Dermis microvascular lymphatic vessel endothelial cell (primary cell): ENCODE measurements around the gene TUBA1C. TPM values are rescaled to one million over a fixed set of nuclear protein-coding genes. Genes with fewer than 3 reads are reported as not detected.
"Not testable (repeated sequence)": the region's sequence is repeated elsewhere in the genome, so short reads cannot be mapped to it uniquely, and the experiment has no call there.

ENCODE experiments used
- DNase-seq, 2 donors: peaks; one replicate each; pipeline versions ENCODE4 v3.0.0 to v3.0.0-alpha.2; 2010; ENCODE audit warnings: low read depth in 2 of 2
- total RNA-seq: library from RNA; depleted of rRNA; stranded (reverse); fragments of >200 nt; gene quantifications from 2 replicates; pipeline ENCODE4 v1.2.1, GENCODE V29; 2014

TUBA1C gene
- total RNA-seq, 1 donor from 2014 or later, result 194 TPM

DNA sequence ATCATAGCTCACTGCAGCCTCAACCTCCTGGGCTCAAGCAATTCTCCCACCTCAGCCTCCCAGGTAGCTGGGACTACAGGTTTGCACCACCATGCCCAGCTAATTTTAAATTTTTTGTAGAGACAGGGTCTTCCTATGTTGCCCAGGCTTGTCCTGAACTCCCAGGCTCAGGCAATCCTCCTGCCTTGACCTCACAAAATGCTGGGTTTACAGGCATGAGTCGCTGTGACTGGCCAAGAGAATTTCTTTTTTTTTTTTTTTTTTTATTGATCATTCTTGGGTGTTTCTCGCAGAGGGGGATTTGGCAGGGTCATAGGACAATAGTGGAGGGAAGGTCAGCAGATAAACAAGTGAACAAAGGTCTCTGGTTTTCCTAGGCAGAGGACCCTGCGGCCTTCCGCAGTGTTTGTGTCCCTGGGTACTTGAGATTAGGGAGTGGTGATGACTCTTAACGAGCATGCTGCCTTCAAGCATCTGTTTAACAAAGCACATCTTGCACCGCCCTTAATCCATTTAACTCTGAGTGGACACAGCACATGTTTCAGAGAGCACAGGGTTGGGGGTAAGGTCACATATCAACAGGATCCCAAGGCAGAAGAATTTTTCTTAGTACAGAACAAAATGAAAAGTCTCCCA lies 18.0 kb downstream of the TUBA1C start:
- not testable (repeated sequence) for DNase-seq

DNA sequence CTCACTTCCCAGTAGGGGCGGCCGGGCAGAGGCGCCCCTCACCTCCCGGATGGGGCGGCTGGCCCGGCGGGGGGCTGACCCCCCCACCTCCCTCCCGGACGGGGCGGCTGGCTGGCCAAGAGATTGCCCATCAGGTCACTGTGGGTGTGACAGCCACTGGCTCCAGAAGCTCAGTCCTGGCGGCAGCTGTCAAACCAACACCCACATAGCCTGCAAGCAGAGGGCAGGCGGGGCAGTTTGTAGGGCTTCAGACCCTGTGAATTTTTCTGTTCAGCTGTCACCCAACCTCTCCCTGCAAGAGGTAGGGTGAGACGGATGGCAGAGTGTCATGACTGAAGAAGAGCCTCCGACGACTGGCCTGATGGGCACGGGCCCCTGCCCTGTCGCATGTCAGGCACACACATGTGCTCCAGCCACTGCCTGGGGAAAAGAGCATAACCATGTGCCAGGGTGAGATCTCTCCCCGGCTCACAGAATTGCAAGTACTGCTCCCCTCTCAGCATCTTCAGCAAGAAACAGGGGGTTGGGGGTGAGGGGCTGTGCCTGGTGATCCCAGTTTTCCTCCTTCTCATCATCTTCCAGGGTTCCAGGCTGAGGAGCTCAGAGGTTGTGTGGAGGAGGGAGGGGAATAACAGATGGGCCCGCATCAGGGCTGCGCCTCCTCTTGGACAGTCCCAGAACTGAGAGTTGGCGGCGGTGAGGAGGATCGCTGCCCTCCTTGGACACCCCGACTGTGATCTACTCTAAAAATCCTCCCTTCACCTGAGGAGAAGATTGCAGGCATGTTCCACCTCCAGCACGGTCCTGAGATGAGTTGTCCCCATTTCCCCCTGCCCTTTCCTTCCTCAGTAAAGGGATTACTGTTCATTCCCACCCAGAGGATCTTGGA lies 18.9 kb downstream of the TUBA1C start:
- DNase-seq, result no peak

GRCh38 chr12:49284672-49285071 lies 19.8 kb downstream of the TUBA1C start:
- DNase-seq, result no peak

GRCh38 chr12:49287876-49288275 lies 23.0 kb downstream of the TUBA1C start:
- DNase-seq, result no peak

DNA sequence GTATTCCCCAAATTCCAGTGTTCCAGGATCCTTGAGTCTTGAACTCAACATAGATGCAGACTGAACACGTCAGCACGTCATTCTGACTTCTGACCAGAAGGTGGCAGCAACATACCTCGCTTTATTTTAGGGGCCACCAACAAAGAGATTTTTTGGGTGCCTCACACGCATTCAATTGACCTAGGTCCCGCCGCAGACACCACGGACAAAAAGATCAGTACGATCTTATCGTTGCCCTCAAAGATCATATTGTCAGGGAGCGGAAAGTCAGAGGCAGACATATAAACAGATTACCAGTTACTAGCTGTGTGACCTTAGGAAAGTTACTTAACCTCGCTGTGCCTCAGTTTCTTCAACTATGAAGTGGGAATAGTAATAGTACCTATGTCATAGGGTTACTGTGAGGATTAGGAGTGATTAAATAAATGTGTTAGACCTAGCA lies 23.6 kb downstream of the TUBA1C start:
- peak; percentile 18 to 52 for DNase-seq

GRCh38 chr12:49288922-49289555 lies 24.2 kb downstream of the TUBA1C start:
- DNase-seq, result no peak

DNA sequence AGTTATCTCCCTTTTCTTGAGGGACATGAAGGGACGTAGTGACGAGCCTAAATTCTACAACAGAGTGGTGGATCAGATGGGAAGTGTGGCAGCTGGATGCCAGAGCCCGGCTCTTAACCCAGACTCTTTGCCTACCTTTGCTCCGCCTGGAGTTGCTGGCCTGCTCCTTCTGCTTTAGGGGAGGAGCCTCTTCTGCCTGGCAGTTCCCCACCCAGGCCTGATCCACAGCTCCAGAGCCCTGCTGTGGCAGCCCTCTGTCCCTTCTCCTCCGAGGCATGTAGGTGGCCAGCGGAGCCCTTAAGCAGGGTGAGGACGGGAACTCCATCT lies 27.8 kb downstream of the TUBA1C start:
- no peak for DNase-seq

DNA sequence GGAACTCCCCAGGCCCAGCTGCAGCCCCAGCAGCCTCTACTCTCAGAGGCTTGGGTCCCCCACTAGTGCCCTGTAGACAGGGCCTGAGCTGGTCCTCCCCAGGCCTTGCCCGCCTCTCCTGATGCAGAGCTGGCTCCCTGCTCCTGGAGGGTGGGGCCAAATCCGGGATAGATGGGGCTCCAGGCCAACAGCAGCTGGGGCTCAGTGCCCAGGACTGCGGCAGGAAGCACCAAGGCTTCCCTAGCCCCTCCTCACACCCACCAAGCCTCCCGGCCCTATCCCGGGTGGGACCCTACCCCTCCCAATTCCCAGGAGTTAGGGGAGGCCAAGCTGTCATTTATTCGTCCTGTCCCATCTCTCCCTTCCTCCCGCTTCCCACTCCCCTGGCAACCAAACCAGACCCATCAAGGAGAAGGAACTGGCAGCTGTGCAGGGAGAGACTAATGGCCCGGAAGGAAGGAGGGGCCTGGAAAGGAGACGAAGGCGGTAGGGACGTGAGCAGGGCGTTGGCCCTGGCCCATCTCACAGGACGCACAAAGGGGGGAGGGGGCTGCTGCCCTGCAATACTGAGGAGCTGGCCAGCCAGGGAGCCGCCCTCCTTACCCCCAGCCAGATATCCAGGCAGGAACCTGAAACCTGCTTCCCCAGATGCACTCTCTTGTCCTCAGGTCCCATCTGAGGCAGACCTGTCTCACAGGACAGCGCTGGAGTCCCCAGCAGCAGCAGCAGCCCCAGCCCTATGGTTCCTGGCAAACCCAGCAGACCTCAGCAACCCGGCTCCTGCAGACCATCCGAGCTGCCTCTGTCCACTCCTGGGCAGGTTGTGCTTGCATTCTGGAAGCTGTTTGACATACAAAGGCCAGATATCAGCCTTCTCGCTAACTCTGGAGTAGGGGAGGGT lies 28.4 kb downstream of the TUBA1C start:
- no peak for DNase-seq

GRCh38 chr12:49294086-49294803 lies 29.4 kb downstream of the TUBA1C start:
- no peak for DNase-seq

DNA sequence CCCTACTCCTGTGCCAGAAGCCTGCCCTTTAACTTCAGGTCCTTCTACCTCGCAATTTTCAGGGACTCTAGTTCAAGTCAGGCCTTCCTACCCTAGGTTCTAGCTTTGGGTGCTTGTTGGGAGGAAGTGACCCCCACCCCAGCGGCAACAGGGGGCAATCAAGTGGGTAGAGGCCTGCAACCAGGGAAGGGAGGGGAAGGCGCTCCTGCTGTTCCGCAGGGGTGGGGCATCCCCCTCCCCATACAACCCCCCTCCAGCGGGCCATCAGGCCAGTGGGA lies 29.9 kb downstream of the TUBA1C start:
- no peak for DNase-seq

- no peak for DNase-seq
Observed at GRCh38 chr12:49295082-49295936, 30.4 kb downstream of the TUBA1C start, which contains the start of gene PRPH. TSS of gene PRPH (plus strand) at chr12:49295147. CDS start at chr12:49295201, 54 bp downstream.

DNA sequence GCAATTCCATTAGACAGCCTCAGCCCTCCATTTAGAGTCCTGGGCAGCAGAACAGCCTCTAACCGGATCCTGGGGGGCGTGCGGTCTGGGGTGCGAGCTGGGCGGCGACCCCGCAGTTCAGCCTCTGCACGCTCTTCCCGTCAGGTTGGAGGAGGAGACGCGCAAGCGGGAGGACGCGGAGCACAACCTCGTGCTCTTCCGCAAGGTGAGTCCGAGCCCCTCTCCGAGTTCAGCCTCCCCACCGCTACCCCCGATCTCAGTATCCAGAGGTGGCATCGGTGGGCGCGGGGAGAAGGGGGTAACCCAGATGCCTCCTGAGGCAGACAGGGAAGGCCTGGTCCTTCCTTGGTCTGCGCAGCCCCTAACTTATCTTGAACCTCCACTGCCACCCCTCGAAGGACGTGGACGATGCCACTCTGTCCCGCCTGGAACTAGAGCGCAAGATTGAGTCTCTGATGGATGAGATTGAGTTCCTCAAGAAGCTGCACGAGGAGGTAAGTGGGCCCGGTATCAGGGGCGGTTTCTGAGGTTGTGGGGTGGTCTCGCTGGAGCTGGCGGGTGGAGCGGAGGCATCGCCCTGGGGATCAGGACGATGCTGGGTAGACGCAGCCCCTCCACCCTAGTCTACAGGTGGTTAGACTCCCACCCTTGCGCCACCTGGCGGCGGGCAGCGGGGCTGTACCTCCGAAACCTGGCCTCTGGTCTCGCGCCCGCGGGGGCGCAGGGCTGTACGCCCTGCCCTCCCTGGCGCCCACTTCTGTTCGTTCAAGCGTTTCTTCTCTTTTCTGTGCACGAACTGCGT lies 31.4 kb downstream of the TUBA1C start:
- DNase-seq, result peak in 1 of 2 donors; percentile 28

DNA sequence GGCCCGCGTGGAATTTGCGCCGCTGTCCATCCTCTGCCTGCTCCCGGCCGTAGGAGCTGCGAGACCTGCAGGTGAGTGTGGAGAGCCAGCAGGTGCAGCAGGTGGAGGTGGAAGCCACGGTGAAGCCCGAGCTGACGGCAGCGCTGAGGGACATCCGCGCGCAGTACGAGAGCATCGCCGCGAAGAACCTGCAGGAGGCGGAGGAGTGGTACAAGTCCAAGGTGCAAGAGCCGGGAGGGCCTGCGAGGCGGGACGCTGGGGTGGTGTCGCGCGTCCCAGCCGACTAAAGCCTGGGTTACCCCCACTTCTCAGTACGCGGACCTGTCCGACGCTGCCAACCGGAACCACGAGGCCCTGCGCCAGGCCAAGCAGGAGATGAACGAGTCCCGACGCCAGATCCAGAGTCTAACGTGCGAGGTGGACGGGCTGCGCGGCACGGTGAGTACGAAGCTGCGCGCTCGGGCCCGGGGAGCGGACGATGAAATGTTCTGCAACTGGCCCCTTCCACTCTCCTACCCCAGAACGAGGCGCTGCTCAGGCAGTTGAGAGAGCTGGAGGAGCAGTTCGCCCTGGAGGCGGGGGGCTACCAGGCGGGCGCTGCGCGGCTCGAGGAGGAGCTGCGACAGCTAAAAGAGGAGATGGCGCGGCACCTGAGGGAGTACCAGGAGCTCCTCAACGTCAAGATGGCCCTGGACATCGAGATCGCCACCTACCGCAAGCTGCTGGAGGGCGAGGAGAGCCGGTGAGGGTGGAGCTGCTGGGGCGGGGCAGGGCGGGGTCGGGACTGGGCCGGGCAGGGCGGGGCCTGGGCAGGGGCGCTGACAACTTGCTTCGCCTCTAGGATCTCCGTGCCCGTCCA lies 32.2 kb downstream of the TUBA1C start:
- DNase-seq, result no peak

- no peak for DNase-seq
Observed at GRCh38 chr12:49297695-49298060, 32.8 kb downstream of the TUBA1C start.

DNA sequence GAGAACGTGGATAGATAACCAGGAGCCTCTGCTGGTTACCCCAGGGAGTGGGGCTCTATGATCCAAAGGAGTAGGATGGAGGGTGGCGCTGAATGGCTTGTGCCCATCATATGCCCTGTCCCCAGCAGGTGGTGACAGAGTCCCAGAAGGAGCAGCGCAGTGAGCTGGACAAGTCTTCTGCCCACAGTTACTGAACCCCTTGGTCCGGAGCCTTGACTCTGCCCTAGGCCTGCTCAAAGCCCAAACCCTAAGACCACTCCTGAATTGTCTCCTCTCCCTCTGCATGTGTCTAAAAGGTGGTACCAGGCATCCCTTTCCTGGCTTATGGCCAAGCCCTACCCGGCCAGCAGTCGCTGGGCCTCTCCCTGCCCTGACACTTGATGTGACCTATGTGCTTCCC lies 33.3 kb downstream of the TUBA1C start:
- no peak for DNase-seq

DNA sequence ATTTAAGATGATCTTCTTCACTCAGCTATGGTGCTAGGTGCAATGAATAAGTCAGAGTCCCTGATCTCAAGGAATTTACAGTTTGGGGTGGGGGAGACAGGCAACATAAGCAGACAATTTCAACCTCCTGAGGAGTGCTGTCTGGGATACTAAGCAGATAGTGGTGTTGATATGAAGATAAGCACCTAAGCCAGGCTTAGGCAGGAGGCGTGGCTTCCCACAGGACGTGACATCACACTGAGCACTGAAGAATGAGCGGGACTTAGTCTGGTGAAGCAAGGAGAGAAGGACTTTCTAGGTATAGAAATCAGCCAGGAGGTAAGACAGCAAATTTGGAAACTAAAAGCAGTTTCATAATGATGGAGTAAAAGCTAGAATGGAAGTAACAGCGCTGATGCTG lies 36.9 kb downstream of the TUBA1C start:
- no peak for DNase-seq

GRCh38 chr12:49304161-49304560 lies 39.3 kb downstream of the TUBA1C start:
- DNase-seq, result no peak

GRCh38 chr12:49305762-49306510 lies 41.1 kb downstream of the TUBA1C start:
- no peak for DNase-seq
